GM18498 (cell line): ENCODE data around the gene LAMA3.

Source experiments
- ATAC-seq: cut with Tn5 transposase; IDR thresholded peaks from one replicate; pipeline ENCODE4 v1.9.1; 2021; ENCODE audit warnings: mild to moderate bottlenecking, moderate library complexity; ENCODE audit not compliant: unreplicated experiment

Gene LAMA3

DNA sequence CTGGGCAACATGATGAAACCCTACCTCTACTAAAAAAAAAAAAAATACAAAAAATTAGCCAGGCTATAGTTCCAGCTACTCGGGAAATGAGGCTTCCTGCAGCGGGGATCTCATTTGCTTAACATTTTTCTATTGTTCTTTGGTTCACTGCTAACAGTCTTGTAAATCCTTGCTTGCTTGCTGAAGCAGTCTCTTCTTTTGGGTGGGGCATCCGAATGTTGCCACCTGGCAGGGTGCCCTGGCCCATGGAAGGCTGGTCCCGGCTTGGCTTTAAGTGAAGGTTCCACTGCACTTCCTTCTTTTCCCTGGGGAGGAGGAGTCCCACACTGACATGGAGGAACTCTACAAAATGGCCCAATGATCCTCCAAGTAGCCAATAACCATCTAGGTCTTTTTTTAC, 20.5 kb upstream of the LAMA3 start:
- no peak for ATAC-seq

DNA sequence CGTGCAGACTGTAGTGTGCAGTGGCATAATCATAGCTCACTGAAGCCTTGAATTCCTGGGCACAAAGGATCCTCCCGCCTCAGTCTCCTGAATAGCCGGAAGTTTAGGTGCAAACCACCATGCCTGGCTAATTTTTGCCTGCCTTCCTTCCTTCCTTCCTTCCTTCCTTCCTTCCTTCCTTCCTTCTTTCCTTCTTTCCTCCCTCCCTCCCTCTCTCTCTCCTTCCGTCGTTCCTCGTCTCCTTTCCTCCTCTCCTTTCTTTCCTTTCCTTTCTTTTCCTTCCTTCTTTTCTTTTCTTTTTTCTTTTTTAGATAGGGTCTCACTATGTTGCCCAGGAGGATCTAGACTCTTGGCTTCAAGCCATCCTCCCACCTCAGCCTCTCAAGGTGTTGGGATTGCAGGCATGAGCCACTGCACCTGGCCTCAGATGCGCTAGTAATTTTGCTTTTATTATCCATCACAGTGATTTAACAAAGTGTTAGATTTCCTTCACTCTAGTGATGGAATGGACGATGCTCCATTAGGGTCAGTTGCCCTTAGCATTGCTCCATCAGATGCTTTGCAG, 20.0 kb upstream of the LAMA3 start:
- no peak for ATAC-seq

DNA sequence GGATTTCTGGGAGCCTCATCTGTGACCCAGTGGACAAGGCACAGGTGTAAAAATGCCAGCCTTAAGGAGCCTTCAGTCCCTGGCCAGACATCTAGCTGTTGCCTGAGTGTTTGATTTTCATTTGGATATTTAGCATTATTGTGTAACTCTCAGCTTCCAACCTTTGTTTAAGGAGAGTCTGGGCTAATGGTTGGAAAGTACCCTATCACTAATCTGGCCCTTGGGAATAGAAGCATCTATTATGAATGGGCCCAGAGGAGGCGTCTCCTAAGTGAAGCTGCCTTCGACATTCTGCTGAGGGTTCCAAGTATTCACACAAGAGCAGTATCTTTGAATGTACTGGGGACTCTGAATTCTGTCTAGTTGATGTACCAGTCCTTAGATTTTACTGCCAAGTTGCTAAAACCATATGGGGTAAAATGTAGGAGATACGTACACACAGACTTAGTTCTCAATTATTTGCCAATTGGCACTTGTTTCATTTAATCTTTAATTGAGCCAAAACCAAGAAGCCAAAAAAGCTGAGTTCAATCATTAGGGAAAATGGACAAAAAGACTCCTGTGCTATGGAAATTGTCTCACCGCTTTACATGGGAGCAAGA, 19.3 kb upstream of the LAMA3 start:
- no peak for ATAC-seq

DNA sequence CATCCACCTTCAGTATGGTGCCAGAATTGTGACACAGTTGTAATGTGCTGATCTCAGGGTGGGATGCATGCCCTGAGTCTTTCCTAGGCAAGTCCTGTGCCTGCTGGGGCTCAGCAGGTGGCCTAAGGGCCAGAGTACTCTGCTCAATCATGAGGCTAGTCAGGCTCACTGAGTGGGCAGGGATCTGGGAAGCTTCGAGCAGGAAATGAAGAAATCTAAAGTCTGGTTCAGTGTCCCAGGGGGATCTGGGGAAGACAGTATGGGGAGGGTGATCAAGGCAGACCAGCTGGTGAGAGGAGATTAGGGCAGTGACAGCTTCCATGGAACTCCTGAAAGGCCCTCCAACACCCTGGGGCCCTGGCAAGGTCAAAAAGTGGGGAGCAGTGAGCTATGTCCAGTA, 17.7 kb upstream of the LAMA3 start:
- ATAC-seq: no peak

DNA sequence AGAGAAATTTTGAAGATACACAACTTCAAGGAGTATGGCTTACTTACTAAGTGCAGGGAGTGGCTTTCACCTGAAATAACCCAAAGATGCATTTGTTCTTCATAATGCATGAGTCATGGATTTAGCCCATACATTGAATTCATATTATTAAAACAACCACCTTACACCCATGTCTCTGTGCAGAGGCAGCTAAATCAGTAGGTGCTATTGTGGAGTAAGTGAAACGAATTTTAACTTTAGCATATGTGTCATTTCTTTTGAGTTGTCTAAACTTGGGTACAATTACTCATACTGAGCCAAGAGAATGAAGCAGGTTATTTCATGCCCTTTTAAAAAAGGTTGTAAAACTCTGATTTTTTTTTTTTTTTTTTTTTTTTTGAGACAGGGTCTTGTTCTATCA, 15.5 kb upstream of the LAMA3 start:
- no peak for ATAC-seq

DNA sequence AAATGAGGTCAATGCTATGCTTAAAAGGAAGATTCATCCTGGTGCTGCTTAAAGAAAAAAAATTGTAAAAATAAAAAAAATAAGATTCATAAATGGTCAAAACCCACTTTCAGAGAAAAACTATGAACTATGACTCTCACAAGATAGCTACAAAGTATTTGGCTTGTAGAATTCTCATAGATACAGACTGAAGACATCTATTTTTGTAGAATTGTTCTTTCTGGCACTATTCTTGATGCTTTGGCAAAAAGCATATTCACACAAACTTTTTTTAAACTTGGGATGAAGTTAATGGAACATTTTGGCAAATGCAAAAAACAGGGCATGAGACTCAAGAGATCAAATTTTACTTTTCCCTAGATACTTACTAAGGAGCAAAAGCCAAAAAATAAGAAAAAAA, 14.0 kb upstream of the LAMA3 start:
- no peak for ATAC-seq

DNA sequence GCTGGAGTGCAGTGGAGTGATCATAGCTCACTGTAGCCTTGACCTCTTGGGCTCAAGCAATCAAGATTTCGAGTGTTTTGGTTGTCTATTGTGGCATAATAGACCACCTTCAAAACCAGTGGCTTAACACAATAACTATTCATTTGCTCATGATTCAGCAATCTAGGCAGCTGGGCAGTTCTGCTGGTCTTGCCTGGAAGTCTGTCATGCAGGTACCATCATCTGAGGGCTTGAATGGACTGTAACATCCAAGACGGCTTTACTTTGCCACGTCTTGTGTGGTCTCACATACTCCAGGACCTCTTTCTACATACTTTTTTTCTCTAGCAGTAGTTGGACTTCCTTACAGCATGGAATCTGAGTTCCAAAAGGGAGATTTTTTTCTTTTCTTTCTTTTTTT, 13.4 kb upstream of the LAMA3 start:
- ATAC-seq: no peak

DNA sequence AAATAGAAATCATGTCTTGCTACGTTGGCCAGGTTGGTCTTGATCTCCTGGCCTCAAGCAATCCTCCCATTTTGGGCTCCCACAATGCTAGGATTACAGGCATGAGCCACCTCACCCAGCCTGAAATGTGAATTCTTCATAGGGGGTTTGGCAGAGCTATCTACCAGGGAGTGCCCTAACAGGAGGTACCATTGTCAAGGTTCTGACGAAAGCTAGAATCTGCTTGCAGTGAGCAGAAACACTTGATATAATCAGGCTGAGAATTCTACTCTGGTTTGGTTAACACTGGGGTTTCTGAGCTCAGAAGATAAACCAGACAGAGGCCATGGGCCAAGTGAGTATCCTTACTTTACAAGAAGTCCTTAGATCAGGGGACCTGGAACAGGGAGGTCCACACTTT, 7.2 kb upstream of the LAMA3 start:
- ATAC-seq: peak; percentile 19

DNA sequence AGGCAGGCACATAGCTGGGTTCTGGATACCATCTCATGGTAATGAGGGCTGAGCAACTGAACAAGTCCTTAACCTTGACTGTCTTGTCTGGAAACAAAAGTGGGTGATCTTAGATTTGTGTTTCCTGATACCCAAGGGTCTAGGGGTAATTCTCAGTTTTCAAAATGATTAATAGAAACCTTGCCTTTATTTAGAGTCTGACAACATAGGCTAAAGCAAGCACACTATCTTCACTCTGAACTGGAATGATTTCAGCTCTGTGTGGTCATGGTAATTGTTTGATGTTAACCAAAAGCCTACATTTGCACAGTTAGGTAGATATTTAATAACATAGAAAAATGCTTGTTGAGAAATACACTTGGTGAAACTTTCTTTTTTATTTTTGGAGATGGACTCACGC, 6.8 kb upstream of the LAMA3 start:
- peak; percentile 69 for ATAC-seq

DNA sequence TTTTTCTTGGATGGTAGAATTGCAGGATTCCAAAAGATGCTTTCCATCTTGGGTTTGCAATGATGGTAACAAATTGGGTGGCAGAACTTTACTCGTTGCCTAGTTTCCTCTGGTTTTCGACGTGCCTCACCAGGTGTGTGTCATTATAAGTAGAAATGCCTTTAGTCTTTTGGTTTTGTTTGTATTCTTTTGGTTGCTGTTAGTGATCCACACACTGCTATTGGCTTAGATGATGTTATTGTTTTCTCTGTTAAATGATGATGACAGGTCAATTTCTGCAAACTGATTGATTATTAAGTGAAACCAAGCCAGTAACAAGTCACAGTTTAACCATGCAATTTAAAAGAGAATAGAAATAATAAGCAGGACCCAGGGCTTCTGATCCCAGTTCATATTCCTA, 6.1 kb upstream of the LAMA3 start:
- ATAC-seq: no peak

DNA sequence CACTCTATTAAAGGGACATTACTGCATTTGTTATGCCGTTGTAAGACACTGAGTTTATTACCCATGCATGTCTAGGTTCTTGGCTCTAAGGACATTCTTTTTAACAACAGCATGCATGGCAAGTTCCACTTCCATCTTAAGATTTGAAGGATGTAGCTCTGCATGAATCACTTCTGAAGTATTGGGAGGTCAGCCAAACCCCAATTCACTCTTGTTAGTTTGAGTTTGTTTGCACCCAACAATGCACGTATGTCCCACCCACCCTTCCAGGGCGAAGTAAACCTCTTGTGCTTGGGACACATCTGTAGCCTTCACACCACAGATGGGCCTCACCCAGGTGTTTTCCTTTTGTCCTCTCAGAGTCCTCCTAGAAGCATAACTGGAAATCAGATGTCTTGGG, 5.6 kb upstream of the LAMA3 start:
- no peak for ATAC-seq

DNA sequence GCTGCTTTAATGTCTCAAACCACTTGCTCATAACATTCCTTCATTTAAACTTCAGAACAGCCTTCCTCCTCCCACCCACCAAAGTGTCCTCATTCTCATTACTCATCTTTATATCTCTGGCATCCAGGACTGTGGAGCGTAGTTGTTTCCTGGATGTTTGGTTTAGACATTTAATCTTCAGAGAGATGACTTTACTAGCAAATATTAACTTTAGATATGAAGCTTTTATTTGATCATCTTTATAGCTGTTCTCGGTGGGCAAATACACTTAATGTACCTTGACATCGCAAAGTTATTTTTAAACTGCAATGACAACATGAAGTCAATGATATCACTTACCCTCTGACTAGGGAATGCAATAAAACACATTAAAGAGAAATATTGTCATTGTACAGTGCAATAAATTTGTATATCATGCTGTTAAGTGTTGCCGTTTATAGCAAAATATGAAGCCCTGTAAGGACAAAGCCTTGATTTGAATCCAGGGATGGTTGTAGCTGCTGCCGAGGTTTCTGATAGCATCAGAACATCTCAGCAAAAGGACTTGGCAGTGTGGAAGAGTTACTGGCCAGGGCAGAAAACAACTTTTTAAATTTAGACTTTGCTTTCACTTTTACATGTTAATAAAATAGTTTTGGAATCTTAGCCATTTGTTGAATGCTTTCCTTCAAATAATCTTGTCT, 4.6 kb upstream of the LAMA3 start:
- no peak for ATAC-seq

DNA sequence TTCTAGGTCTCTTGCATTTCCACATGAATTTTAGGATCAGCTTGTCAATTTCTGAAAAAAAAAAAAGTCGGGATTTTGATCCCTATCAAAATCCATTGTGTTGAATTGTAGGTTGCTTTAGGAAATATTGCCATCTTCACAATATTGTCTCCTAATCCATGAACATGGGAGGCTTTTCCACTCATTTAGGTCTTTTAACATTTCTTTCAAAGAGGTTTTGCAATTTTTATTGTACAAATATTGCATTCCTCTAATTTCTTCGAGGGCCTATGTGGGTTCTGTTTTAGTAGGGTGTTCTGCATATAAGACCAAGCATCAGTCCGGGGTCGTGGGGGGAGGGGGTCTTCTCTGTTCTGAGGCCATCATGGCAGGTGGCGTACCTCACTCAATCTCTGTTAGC, 725 bp upstream of the LAMA3 start:
- no peak for ATAC-seq

DNA sequence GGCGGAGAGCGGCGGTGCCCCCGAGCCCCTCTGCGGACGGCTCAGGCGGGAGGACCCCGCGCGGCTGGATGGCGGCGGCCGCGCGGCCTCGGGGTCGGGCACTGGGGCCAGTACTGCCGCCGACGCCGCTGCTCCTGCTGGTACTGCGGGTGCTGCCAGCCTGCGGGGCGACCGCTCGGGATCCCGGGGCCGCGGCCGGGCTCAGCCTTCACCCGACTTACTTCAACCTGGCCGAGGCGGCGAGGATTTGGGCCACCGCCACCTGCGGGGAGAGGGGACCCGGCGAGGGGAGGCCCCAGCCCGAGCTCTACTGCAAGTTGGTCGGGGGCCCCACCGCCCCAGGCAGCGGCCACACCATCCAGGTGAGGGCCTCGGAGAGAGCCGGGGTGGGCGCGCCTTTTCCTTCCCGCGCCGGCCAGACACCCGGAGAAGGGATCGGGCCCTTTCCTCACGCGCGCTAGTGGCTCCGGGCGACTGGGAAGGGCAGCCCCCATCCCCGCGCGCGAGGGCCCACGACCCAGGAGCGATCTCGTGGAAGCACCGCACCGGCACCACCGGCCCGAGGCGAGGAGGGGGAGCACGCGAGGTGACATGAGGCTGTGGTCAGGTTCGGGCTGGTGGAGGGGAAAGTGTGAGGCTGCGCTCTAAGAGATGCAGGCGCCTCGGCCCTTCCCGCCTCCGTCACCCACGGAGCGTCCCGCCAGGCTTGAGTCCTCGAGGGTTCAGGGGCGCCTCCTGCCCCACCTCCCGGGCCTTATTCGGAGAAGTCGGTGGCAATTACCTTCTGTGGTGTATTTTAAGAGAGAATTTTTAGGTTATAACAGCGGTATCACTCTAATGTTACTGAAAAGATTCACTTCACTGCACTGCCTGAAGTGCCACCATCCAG, 607 bp downstream of the LAMA3 start:
- no peak for ATAC-seq

DNA sequence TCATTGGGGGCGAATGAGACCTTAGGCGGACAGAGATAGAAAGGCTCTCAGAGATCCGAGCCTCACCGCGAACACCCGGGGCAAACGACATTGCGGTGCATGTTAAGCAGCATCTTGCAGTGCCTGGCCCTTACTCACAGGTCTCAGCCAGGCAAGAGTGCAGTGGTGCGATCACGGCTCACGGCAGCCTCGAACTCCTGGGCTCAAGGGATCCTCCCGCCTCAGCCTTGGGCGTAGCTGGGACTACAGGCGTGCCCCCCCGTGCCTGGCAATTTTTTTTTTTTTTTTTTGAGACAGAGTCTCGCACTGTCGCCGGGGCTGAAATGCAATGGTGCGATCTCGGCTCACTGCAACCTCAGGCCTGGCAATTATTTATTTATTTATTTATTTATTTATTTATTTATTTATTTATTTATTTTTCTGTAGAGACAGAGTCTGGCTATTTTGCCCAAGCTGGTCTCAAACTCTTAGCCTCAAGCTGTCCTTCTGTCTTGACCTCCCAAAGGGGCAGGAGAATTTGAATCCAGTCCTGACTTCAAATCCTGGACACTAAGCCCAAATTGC, 1.3 kb downstream of the LAMA3 start:
- ATAC-seq: no peak

DNA sequence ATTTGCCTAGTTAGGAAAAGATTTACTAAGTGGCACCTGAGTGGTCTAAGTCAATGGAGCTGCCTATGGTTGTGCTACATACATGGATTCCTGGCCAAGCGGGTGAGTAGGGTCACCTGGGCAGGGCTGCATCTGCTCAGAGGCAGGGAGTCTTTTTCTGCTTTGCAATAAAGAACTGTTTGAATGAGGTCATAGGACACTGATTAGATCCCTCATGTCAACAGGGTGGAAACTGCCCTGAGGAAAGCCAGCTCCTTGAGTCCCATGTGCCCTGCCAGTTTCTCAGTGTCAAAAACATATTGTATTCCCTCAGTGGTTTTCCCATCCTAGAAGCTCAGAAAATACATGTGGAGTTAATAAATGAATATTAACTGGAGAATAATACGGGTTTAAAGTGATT, 4.6 kb downstream of the LAMA3 start:
- ATAC-seq: no peak

DNA sequence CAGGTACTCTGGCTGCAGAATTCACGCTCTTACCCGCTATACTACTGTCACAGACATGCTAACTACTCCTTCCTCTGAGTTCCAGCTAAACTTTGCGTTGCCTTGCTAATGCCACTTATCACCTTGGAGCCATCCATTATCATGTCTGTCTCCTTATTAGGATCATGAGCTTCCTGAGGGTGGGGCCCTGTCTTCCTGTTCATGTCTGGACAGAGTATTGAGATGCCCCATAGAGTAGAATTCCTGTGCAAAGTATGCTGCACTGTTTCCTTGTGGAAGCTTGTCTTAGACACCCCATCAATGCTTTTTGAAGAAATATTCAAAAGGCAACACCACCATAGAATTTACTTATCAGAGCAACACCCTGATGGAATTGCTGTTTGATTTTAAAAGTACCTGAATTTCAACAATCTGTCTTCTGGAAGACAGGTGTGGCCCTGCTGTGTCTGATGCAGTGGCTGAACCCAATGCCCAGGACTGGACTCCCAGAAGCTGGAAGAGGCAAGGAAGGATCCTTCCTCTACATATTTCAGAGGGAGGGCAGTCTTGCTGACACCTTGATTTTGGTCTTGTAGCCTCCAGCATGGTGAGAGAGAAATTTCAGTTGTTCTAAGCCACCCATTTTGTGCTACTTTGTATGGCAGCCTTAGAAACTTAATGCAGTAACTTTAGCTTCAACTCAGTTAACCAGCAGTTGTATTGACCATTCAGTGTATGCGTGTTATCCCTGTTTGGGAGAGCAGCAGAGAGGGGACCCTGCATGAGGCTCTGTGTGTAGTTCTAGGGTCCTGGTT, 5.6 kb downstream of the LAMA3 start:
- ATAC-seq: no peak

DNA sequence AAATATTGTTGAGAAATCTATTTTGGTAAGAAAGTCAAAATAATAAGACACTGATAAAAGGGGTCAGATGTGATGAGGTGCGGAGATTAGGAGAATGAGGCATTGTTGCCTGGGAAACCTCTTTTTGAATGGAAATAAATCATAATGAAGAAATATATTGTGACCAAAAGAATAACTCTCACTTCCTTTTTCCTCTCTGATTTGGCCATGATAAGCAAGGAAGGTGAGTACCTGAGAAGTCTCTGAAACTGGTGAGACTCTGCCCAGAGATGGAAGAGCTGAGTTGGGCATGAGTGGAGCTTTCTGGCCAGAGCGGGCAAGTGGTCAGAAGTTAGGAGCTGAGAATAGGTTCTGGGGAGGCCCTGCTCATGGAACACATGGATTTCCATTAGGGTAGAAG, 11.8 kb downstream of the LAMA3 start:
- no peak for ATAC-seq

DNA sequence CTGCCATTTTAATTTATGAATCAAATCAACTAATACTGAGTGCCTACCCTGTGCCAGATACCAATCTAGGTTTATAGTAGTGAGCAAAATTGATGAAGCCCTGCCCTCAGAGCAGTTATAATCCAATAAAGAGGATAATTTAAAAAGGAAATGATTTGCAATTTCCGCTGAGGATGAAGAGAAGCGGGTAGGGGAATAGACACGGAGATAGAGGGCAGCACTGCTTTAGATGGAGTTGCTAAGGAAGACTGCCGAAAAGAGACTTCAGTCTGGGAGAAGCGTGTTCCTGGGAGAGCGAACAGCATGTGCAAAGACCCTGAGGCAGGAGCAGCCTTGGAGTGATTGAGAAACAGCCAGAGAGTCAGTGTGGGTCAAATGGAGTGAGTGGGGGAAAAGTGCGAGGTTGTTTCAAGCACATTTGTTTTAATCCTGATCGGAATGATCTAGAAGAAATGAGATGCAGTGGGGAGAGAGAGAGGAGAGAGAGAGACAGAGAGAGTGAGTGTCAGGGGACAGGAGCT, 12.4 kb downstream of the LAMA3 start:
- ATAC-seq: no peak

DNA sequence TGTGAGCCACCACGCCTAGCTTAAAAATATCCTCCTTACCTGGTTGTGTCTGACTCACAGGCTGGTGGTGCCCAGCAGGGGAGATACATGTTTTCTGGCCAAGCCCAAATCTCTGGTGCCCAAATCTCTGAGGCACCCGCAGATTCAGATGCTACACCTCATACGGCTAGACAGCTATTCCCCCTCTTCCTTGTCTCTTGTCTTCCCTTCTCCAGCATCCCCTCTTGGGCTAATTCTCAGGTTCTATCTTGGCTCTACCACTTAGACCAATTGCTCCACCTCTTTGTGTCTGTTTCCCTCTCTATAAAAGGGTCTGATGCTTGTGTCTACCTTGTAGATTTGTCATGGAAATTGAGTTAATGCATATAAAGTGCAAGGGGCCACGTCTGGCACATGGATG, 13.4 kb downstream of the LAMA3 start:
- ATAC-seq: no peak
